ENCODE measurements around the gene GPC4.

GRCh38 chrX:133297284-133297683, 118.0 kb downstream of the GPC4 start:
- TF ChIP-seq CTCF (IDR thresholded peaks at IDR 0.05; ENCODE audit: low read length) = no peak
- TF ChIP-seq EZH2 (IDR thresholded peaks at IDR 0.05; ENCODE audit: borderline replicate concordance, low read length) = no peak

Data from OCI-LY1 (cell line).